Activated CD4-positive, alpha-beta T cell treated with anti-CD3 and anti-CD28 coated beads, Interleukin-2, Interleukin-6, amounts not matched to agents 100 ng/mL and 50 ng/mL, durations not matched to agents 16 hours and 8 hours (primary cell): Measurements from ENCODE around the gene KRTAP23-1.
A peak's percentile ranks its signal among the peaks of the same experiment; 100 is the strongest.

Source experiments
- DNase-seq: peaks from one replicate; pipeline ENCODE4 v3.0.0-alpha.2; 2020

KRTAP23-1 gene

GRCh38 chr21:30348506-30348905, at the start of gene KRTAP23-1:
Gene KRTAP23-1 (minus strand): TSS chr21:30348606. CDS start chr21:30348606, 0 bp downstream.
- DNase-seq, result no peak

GRCh38 chr21:30395731-30396130, 47.3 kb upstream of the KRTAP23-1 start, which contains the start of gene KRTAP13-1:
Gene KRTAP13-1 (plus strand): TSS chr21:30396031. CDS start chr21:30396087, 56 bp downstream.
- no peak for DNase-seq

GRCh38 chr21:30391492-30392025, 43.2 kb upstream of the KRTAP23-1 start:
- no peak for DNase-seq

GRCh38 chr21:30382201-30382600, 33.8 kb upstream of the KRTAP23-1 start:
- DNase-seq, result no peak

- no peak for DNase-seq
Observed at GRCh38 chr21:30372139-30372770, 23.8 kb upstream of the KRTAP23-1 start, which contains the start of gene KRTAP13-2. Gene KRTAP13-2 (minus strand): TSS chr21:30372271. CDS start chr21:30372213, 58 bp downstream.

GRCh38 chr21:30355906-30356305, 7.5 kb upstream of the KRTAP23-1 start:
- no peak for DNase-seq

- no peak for DNase-seq
Observed at GRCh38 chr21:30354308-30355005, 6.1 kb upstream of the KRTAP23-1 start.

GRCh38 chr21:30351534-30351933, 3.1 kb upstream of the KRTAP23-1 start:
- no peak for DNase-seq

GRCh38 chr21:30349572-30349971, 1.2 kb upstream of the KRTAP23-1 start:
- no peak for DNase-seq

- DNase-seq, result no peak
Observed at GRCh38 chr21:30345014-30345413, 3.4 kb downstream of the KRTAP23-1 start.

- peak; percentile 39 for DNase-seq
Observed at GRCh38 chr21:30340714-30341573, 7.5 kb downstream of the KRTAP23-1 start.

- DNase-seq, result no peak
Observed at GRCh38 chr21:30338717-30339116, 9.7 kb downstream of the KRTAP23-1 start.

GRCh38 chr21:30337772-30338171, 10.6 kb downstream of the KRTAP23-1 start:
- DNase-seq, result no peak

- DNase-seq, result no peak
Observed at GRCh38 chr21:30337276-30337744, 11.1 kb downstream of the KRTAP23-1 start, which contains the start of gene KRTAP27-1. Gene KRTAP27-1 (minus strand): TSS chr21:30337694. CDS start chr21:30337668, 26 bp downstream.

GRCh38 chr21:30336596-30336995, 11.8 kb downstream of the KRTAP23-1 start:
- DNase-seq, result no peak

GRCh38 chr21:30333736-30334135, 14.7 kb downstream of the KRTAP23-1 start:
- no peak for DNase-seq

- no peak for DNase-seq
Observed at GRCh38 chr21:30332681-30333080, 15.7 kb downstream of the KRTAP23-1 start.

GRCh38 chr21:30329203-30329875, 19.1 kb downstream of the KRTAP23-1 start:
- no peak for DNase-seq

- no peak for DNase-seq
Observed at GRCh38 chr21:30326390-30326789, 22.0 kb downstream of the KRTAP23-1 start.

- no peak for DNase-seq
Observed at GRCh38 chr21:30320215-30320614, 28.2 kb downstream of the KRTAP23-1 start, which contains the start of gene KRTAP26-1. Gene KRTAP26-1 (minus strand): TSS chr21:30320315. CDS start chr21:30320035, 280 bp downstream.

- DNase-seq, result no peak
Observed at GRCh38 chr21:30315701-30316100, 32.7 kb downstream of the KRTAP23-1 start.

- DNase-seq, result no peak
Observed at GRCh38 chr21:30306884-30307283, 41.5 kb downstream of the KRTAP23-1 start.
